Suprapubic skin (tissue), 4 donors: Measurements from ENCODE around the gene HIF1AN.

Source experiments
- CTCF ChIP-seq, 2 donors: fragments of 200-600 bp in 1 of 2; fragments of 450-650 bp in 1 of 2; sonication (generic) in 1 of 2; IDR thresholded peaks; one replicate each; pipeline ENCODE4 v1.5.1; 2016 to 2019; ENCODE audit warnings: antibody characterized with exemption in 2 of 2, mild to moderate bottlenecking in 1 of 2, moderate library complexity in 1 of 2
- EP300 ChIP-seq: sonication (generic); formaldehyde crosslinking; IDR thresholded peaks from one replicate; pipeline ENCODE4 v1.6.1; 2017; ENCODE audit warnings: antibody characterized with exemption
- POLR2AphosphoS5 ChIP-seq, 3 donors: sonication (generic); formaldehyde crosslinking; IDR thresholded peaks; one replicate each; pipeline ENCODE4 v1.6.1; 2017; ENCODE audit warnings: antibody characterized with exemption in 3 of 3

- no peak for TF ChIP-seq CTCF (IDR thresholded peaks at IDR 0.05)
- no peak for TF ChIP-seq EP300
- TF ChIP-seq POLR2AphosphoS5 (IDR thresholded peaks at IDR 0.05), result no peak
These were observed 11.1 kb upstream of the HIF1AN start for GRCh38 chr10:100524638-100525037.
